Muscle of leg (tissue), 11 donors: Measurements from ENCODE around the gene DNAH11. TPM values are rescaled to one million over a fixed set of nuclear protein-coding genes. Genes with fewer than 3 reads are reported as not detected.

Source experiments
- DNase-seq: peaks from one replicate; pipeline ENCODE4 v3.0.0; 2013
- H3K27ac ChIP-seq: one replicate; pipeline ENCODE4 v1.5.1; 2013; ENCODE audit warnings: mild to moderate bottlenecking, low read length, control low read depth
- H3K27me3 ChIP-seq: one replicate; pipeline ENCODE4 v1.6.1; 2013; ENCODE audit warnings: low read length; ENCODE audit not compliant: control insufficient read depth, insufficient read depth
- H3K36me3 ChIP-seq: one replicate; pipeline ENCODE4 v1.6.1; 2013; ENCODE audit warnings: low read length; ENCODE audit not compliant: control insufficient read depth, insufficient read depth
- H3K4me1 ChIP-seq: one replicate; pipeline ENCODE4 v1.6.1; 2013; ENCODE audit warnings: low read length; ENCODE audit not compliant: control insufficient read depth, insufficient read depth
- H3K4me3 ChIP-seq: one replicate; pipeline ENCODE4 v1.5.1; 2013; ENCODE audit warnings: low read length, control low read depth
- H3K9me3 ChIP-seq: replicated peaks from 2 replicates; pipeline ENCODE4 v1.6.1; 2013; ENCODE audit warnings: low read depth, low read length; ENCODE audit not compliant: control insufficient read depth
- WGBS: methylation state at CpG from one replicate; pipeline ENCODE4 v1.1.5; 2013; ENCODE audit warnings: missing lambda C conversion rate; ENCODE audit not compliant: insufficient coverage; 5-methylcytosine and 5-hydroxymethylcytosine counted together
- polyA plus RNA-seq, 8 donors: library from polyadenylated mRNA; unstranded; fragments of 120-200 nt; gene quantifications; one replicate each; pipeline versions ENCODE4 v1.2.1 to v1.2.3, GENCODE V29; 2013; ENCODE audit warnings: inconsistent platforms in 1 of 8, low replicate concordance in 1 of 8; ENCODE audit not compliant: insufficient read length in 8 of 8, insufficient read depth in 1 of 8
- total RNA-seq: library from RNA; stranded (reverse); fragments of 120-200 nt; gene quantifications from one replicate; pipeline ENCODE4 v1.2.4, GENCODE V29; 2013

DNAH11 gene
- total and polyA plus RNA-seq, 9 donors: 0.13 to 0.83 (median 0.54) TPM

DNA sequence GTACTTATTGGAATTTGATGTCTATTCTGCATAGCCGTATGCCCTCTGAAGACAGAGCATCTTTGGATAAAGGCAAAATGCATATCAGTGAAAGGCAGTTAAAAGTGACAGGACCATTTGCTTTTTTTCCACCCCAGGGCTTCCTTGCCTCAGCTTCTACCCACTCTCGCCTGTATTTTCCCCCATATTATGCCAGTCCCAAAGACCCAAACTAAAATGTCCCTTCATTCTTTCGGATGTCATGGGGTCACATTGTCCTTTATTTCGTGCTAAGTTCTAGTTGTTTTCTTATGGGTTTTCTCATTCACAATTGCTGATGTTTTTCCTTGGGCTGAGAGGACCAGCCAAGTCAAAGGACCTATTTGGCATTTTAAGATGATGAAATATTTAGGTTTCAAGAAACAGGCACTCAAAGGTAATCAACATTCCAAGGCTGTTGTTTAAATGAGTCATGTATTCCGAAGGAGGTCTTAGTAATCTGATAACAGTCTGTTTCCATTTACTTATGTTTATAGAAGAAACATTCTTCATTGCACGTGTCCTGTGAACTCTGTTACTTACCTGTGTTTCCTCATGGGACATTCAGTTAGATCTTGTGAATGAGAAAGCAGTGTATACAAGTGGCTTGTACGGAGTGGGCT lies 74.1 kb downstream of the DNAH11 start:
- DNase-seq: no peak
- no peaks in the 10 kb centered on the region for H3K4me1 ChIP-seq
- H3K27ac ChIP-seq: no peak overlapping the region
- no peak overlapping the region for H3K4me3 ChIP-seq
- H3K27me3 ChIP-seq: no peaks in the 10 kb centered on the region
- no peaks in the 10 kb centered on the region for H3K9me3 ChIP-seq
- no CpG with 5 or more reads among the region's 7 CpGs for WGBS
- no peaks in the 10 kb centered on the region for H3K36me3 ChIP-seq

DNA sequence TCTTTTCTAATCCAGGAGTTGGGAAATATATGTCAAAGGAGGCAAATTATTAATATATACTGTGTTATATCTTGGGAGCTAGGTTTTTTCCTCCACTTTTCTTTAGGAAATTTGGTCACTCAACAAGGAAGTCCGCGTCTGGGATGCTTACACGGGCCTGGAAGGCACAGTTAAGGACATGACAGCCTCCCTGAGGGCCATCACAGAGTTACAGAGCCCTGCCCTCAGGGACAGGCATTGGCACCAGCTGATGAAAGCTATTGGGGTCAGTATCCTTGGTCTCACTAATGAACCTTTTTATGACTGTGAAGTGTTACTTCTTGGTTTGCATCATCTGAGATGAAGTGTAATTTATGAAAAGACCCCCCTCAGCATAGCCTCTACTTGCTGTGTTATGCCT lies 74.7 kb downstream of the DNAH11 start:
- H3K9me3 ChIP-seq: no peaks in the 10 kb centered on the region
- no peak for DNase-seq
- no peaks in the 10 kb centered on the region for H3K27me3 ChIP-seq
- no peaks in the 10 kb centered on the region for H3K36me3 ChIP-seq
- WGBS: 73% methylated on average over 3 of the region's 3 CpGs
- H3K4me1 ChIP-seq: no peaks in the 10 kb centered on the region
- no peak overlapping the region for H3K27ac ChIP-seq
- H3K4me3 ChIP-seq: no peak overlapping the region

DNA sequence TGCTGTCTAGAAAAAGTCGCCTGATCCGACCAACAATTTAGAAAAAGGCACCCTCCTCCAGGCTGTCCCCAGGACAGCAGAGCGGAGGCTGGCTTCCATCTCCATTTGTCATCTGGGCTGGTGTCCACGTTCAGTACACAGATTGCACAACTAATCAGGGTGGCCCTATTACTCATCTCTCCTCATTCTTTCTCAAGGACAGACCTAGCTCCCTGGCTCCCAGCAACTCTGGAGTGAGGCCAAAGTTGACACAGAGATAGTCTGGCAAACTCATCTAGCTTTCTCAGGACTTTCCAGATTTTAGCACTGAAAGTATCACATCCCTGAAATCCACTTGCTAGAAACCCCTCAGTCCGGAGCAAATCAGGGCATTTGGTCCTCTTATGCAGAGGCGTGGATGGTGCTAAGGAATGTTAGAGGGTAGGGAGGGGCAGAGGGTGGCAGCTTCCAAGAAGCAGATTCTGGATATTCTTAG lies 75.1 kb downstream of the DNAH11 start:
- H3K4me1 ChIP-seq: no peaks in the 10 kb centered on the region
- H3K36me3 ChIP-seq: no peaks in the 10 kb centered on the region
- WGBS: 57% methylated on average over 3 of the region's 6 CpGs
- no peak overlapping the region for H3K4me3 ChIP-seq
- no peaks in the 10 kb centered on the region for H3K9me3 ChIP-seq
- H3K27ac ChIP-seq: no peak overlapping the region
- H3K27me3 ChIP-seq: no peaks in the 10 kb centered on the region
- DNase-seq: peak; percentile 12

DNA sequence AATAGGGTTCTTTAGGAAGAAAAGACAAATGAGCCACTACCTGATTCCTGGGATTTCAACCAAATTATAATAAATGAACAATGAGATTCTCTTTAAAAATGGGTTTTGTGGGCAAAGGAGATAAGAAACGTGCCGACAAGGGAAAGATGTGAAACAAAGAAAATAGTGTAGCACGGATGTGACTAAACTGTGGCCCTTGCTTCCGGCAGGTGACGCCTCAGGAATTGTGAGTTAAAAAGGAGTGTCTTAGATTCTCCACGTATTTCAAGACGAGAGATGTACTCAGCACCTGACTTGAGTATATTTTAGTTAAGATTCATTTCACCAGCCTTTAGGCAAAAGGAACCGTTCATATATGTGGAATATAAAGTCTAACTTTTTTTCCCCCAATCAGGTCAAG lies 75.9 kb downstream of the DNAH11 start:
- Histone ChIP-seq H3K4me3 (no peak overlapping the region), H3K27me3 (no peaks in the 10 kb centered on the region), H3K9me3 (no peaks in the 10 kb centered on the region), H3K36me3 (no peaks in the 10 kb centered on the region), H3K27ac (no peak overlapping the region), H3K4me1 (no peaks in the 10 kb centered on the region)
- 78% methylated on average over 5 of the region's 8 CpGs for WGBS
- no peak for DNase-seq

DNA sequence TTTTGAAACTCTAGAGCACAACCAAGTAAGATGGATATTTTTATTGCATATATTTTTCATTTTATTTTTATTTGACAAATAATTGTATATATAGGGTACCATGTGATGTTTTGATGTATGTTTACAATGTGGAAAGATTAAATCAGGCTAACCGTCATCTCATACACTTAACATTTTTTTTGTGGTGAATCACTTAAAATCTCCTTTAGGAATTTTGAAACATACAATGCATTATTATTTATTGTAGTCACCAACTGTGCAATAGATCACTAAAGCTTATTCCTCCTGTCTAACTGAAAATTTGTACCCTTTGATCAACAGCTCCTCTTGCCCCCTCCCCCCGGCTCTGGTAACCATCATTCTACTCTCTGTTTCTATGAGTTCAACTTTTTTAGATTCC lies 77.2 kb downstream of the DNAH11 start:
- no peaks in the 10 kb centered on the region for H3K27me3 ChIP-seq
- no peak overlapping the region for H3K27ac ChIP-seq
- 100% methylated on average over 1 of the region's 2 CpGs for WGBS
- no peaks in the 10 kb centered on the region for H3K4me1 ChIP-seq
- H3K4me3 ChIP-seq: no peak overlapping the region
- no peak for DNase-seq
- H3K36me3 ChIP-seq: no peaks in the 10 kb centered on the region
- H3K9me3 ChIP-seq: no peaks in the 10 kb centered on the region

DNA sequence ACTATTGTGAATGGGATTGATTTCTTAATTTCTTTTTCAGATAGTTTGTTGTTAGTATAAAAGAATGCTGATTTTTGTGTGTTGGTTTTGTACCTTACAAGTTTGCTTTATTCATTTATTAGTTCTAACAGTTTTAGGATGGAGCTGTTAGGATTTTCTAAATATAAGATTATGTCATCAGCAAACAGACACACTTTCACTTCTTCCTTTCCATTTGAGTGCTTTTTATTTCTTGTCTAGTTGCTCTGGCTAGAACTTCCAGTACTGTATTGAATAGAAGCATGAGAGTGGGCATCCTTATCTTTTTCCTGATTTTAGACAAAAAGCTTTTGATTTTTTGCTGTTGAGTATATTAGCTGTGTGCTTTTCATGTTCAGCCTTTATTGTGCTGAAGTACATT lies 81.5 kb downstream of the DNAH11 start:
- Histone ChIP-seq H3K27ac (no peak overlapping the region), H3K9me3 (no peaks in the 10 kb centered on the region), H3K36me3 (no peaks in the 10 kb centered on the region), H3K4me3 (no peak overlapping the region), H3K27me3 (no peaks in the 10 kb centered on the region), H3K4me1 (no peaks in the 10 kb centered on the region)
- DNase-seq: no peak

DNA sequence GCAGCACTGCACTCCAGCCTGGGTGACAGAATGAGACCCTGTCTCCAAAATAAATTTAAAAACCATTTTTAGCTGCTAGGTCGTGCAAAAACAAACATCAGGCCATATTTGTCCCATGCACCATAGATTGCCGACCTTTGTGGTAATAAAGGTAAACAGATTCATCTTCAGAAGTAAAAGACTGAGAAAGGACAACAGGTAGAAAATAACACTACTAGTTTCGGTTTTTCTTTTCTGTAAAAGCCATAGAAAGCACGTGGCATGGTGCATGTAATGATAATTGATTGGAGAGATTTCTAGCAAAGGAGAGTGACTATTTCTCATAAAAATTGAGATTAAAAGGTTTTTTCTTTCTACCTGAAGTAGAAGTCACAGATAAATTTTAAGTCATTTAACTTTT lies 93.9 kb downstream of the DNAH11 start:
- Histone ChIP-seq H3K4me3 (no peak overlapping the region), H3K9me3 (peaks cover 2% of the 10 kb centered on the region), H3K27me3 (no peaks in the 10 kb centered on the region), H3K4me1 (no peaks in the 10 kb centered on the region), H3K36me3 (no peaks in the 10 kb centered on the region), H3K27ac (no peak overlapping the region)
- WGBS: no CpG with 5 or more reads among the region's 4 CpGs
- DNase-seq: no peak

DNA sequence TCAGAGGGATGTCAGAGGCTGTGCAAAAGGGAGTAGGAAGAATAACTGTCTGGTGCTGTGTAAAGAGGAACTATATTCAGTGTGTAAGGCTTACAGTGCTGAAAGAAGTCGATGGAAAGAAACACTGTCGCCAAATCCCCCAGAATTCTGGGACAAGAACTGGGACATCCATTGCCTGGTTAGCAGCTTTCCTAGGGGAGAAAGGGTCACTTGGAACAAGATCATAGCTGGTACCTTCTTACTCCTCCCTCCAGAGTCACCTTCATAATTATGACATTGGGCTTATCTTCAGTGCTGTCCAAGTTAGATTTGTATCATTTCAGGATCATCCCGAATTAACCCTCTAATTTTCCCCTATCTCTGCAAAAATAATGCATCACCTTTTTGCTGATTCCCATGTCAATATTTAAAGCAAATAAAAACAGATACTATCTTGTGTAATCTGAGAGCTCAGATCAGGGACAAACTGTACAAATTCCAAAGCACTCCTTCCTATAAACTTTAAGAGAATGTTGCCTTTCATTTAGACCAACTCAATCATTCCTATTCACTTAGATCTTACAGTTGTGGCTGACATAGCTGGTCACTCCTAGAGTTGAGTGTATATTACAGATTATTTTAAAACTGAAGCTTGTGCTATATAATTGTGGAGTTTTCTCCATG lies 96.5 kb downstream of the DNAH11 start:
- H3K4me3 ChIP-seq: no peak overlapping the region
- H3K9me3 ChIP-seq: no peaks in the 10 kb centered on the region
- H3K27ac ChIP-seq: no peak overlapping the region
- H3K4me1 ChIP-seq: no peaks in the 10 kb centered on the region
- H3K36me3 ChIP-seq: no peaks in the 10 kb centered on the region
- no peaks in the 10 kb centered on the region for H3K27me3 ChIP-seq
- 100% methylated on average over 2 of the region's 3 CpGs for WGBS
- no peak for DNase-seq

DNA sequence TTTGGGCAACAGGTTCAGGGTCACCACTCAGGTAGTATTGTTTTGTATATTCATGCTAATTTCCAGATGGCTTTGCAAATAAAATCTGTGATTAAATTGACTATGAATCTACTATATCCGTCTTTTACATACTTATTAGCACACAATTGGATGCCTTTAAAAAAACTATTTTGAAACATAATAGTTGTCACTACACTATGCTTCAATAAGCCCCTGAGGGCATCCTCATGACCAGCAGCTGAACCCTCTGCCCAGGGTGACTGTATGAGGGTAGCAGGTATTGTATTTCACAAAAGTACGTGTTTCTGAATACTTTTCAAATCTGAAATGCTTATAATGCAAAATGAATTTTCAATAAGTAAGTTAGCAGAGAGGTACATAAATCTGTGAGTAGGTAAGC lies 97.3 kb downstream of the DNAH11 start:
- H3K36me3 ChIP-seq: no peaks in the 10 kb centered on the region
- WGBS: no CpG with 5 or more reads among the region's 2 CpGs
- no peak overlapping the region for H3K4me3 ChIP-seq
- no peaks in the 10 kb centered on the region for H3K9me3 ChIP-seq
- no peaks in the 10 kb centered on the region for H3K4me1 ChIP-seq
- no peak overlapping the region for H3K27ac ChIP-seq
- no peaks in the 10 kb centered on the region for H3K27me3 ChIP-seq
- DNase-seq: no peak

DNA sequence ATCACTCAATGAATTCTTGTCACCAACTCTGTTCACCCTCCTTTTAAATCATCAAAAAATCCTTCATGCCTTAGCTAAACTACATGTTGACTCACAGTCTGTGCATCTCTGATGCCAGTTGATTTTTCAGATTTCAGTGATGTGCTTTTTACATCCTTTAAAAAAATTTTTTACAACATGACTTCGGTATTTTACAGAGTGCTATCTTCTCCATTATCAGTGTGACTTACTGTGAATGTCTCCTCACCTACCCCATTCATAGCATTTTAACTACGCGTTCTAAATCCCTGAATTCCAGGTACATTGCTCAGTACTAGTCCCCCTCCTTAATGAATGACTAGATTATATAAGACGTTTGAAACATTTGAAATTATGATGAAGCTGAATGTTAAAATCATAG lies 98.7 kb downstream of the DNAH11 start:
- no peaks in the 10 kb centered on the region for H3K36me3 ChIP-seq
- whole genome bisulfite sequencing: 100% methylated on average over 1 of the region's 4 CpGs
- no peaks in the 10 kb centered on the region for H3K4me1 ChIP-seq
- DNase-seq: no peak
- H3K27ac ChIP-seq: no peak overlapping the region
- no peaks in the 10 kb centered on the region for H3K9me3 ChIP-seq
- H3K27me3 ChIP-seq: no peaks in the 10 kb centered on the region
- no peak overlapping the region for H3K4me3 ChIP-seq
